OCI-LY3 (cell line): Measurements from ENCODE around the gene GNA12.

Experiments used
- CTCF ChIP-seq: fragments of 200-600, 300-600 bp; sonication (generic); IDR thresholded peaks from 2 replicates; pipeline ENCODE4 v1.5.1; 2014; ENCODE audit warnings: antibody characterized with exemption, low read length, low read depth
- EZH2phosphoT487 ChIP-seq: fragments of 200-600 bp; shearing (Covaris generic); IDR thresholded peaks from 2 replicates; pipeline ENCODE4 v1.6.1; 2018; ENCODE audit warnings: antibody characterized with exemption, mixed run types, low read depth

- TF ChIP-seq CTCF (no peak), EZH2phosphoT487 (no peak)
Measured at GRCh38 chr7:2810682-2811415, 33.3 kb downstream of the GNA12 start.
